Liver (tissue), 9 donors: ENCODE data around the gene SEMA3B. TPM values are rescaled to one million over a fixed set of nuclear protein-coding genes. Genes with fewer than 3 reads are reported as not detected.
"Not testable (repeated sequence)": the region's sequence is repeated elsewhere in the genome, so short reads cannot be mapped to it uniquely, and the experiment has no call there.

Experiments used
- DNase-seq: peaks from one replicate; pipeline ENCODE4 v3.0.0-alpha.2; 2017; ENCODE audit warnings: low spot score
- H3K27ac ChIP-seq, 2 donors: one replicate each; pipeline ENCODE4 v1.7.0; 2013; ENCODE audit warnings: inconsistent platforms in 2 of 2, low read length in 2 of 2, control low read depth in 1 of 2, low read depth in 1 of 2, mild to moderate bottlenecking in 1 of 2
- H3K27me3 ChIP-seq, 4 donors: one replicate each; pipeline versions ENCODE4 v1.6.1 to v1.7.0; 2013; ENCODE audit warnings: low read length in 3 of 4, inconsistent platforms in 1 of 4, mild to moderate bottlenecking in 1 of 4, moderate library complexity in 1 of 4; ENCODE audit not compliant: control insufficient read depth in 4 of 4, insufficient read depth in 4 of 4
- H3K36me3 ChIP-seq, 4 donors: one replicate each; pipeline versions ENCODE4 v1.6.1 to v1.7.0; 2013; ENCODE audit warnings: low read length in 3 of 4, mild to moderate bottlenecking in 3 of 4, low read depth in 1 of 4, moderate library complexity in 1 of 4; ENCODE audit not compliant: control insufficient read depth in 4 of 4, insufficient read depth in 3 of 4
- H3K4me1 ChIP-seq, 4 donors: one replicate each; pipeline versions ENCODE4 v1.6.1 to v1.7.0; 2013; ENCODE audit warnings: low read length in 3 of 4, mild to moderate bottlenecking in 3 of 4, moderate library complexity in 1 of 4; ENCODE audit not compliant: control insufficient read depth in 4 of 4, insufficient read depth in 4 of 4
- H3K4me3 ChIP-seq, 3 donors: one replicate each; pipeline versions ENCODE4 v1.6.1 to v1.7.0; 2013; ENCODE audit warnings: low read length in 3 of 3, control low read depth in 1 of 3, low read depth in 1 of 3, mild to moderate bottlenecking in 1 of 3
- H3K9ac ChIP-seq, 2 donors: one replicate each; pipeline ENCODE4 v1.7.0; 2013; ENCODE audit warnings: low read length in 2 of 2, mild to moderate bottlenecking in 2 of 2, moderate library complexity in 2 of 2, control low read depth in 1 of 2, low read depth in 1 of 2
- H3K9me3 ChIP-seq, 4 donors: one replicate each; pipeline versions ENCODE4 v1.6.1 to v1.7.0; 2013; ENCODE audit warnings: low read length in 3 of 4; ENCODE audit not compliant: control insufficient read depth in 4 of 4
- FOXA1 ChIP-seq: IDR thresholded peaks from 2 replicates; pipeline ENCODE4 v1.6.1; 2016; ENCODE audit warnings: antibody characterized with exemption
- GABPA ChIP-seq, 2 donors: IDR thresholded peaks in 1 of 2; conservative IDR thresholded peaks in 1 of 2; 2 replicates each; pipeline ENCODE4 v1.6.1; 2016; ENCODE audit warnings: antibody characterized with exemption in 2 of 2, mild to moderate bottlenecking in 1 of 2, moderate library complexity in 1 of 2
- JUND ChIP-seq, 2 donors: IDR thresholded peaks; 2 replicates each; pipeline ENCODE4 v1.6.1; 2016; ENCODE audit warnings: antibody characterized with exemption in 2 of 2
- RAD21 ChIP-seq, 2 donors: IDR thresholded peaks; 2 replicates each; pipeline ENCODE4 v1.6.1; 2016; ENCODE audit warnings: antibody characterized with exemption in 2 of 2, mild to moderate bottlenecking in 2 of 2
- RXRA ChIP-seq, 2 donors: IDR thresholded peaks; 2 replicates each; pipeline ENCODE4 v1.6.1; 2017 to 2018; ENCODE audit warnings: antibody characterized with exemption in 2 of 2, mild to moderate bottlenecking in 1 of 2
- YY1 ChIP-seq: IDR thresholded peaks from 2 replicates; pipeline ENCODE4 v1.6.1; 2016; ENCODE audit warnings: antibody characterized with exemption, mild to moderate bottlenecking
- WGBS: extraction: QIAGEN DNeasy Blood & Tissue Kit; methylation state at CpG from one replicate; pipeline ENCODE4 v1.1.7; 2013; 5-methylcytosine and 5-hydroxymethylcytosine counted together
- polyA plus RNA-seq, 2 donors: library from polyadenylated mRNA; stranded (reverse) in 1 of 2; unstranded in 1 of 2; fragments of 200-250 nt in 1 of 2; fragments of >200 nt in 1 of 2; fragmentation: Nextera tagmentation in 1 of 2; extraction: Ambion mirVana in 1 of 2; gene quantifications; one replicate each; pipeline versions ENCODE4 v1.2.1 to v1.2.3, GENCODE V29; 2013 to 2015
- total RNA-seq, 2 donors: library from RNA; depleted of rRNA; stranded (reverse); fragments of >200 nt; gene quantifications; one replicate each; pipeline ENCODE4 v1.2.3, GENCODE V29; 2014
- TF ChIP-seq, protein P1 (sequence below): IDR thresholded peaks from 2 replicates; pipeline ENCODE4 v1.6.1; 2016; ENCODE audit warnings: antibody characterized with exemption, mild to moderate bottlenecking
- TF ChIP-seq, protein P2 (sequence below): IDR thresholded peaks from 2 replicates; pipeline ENCODE4 v1.6.1; 2016; ENCODE audit warnings: antibody characterized with exemption
- TF ChIP-seq, protein P3 (sequence below): IDR thresholded peaks from 2 replicates; pipeline ENCODE4 v1.6.1; 2016; ENCODE audit warnings: antibody characterized with exemption
- donor health status: healthy.
- donor health status: healthy.
- donor health status: healthy.
- donor health status: healthy.
- donor health status: healthy.

Gene SEMA3B
- total and polyA plus RNA-seq, 4 donors, result 0.40 to 1.5 (median 0.93) TPM

DNA sequence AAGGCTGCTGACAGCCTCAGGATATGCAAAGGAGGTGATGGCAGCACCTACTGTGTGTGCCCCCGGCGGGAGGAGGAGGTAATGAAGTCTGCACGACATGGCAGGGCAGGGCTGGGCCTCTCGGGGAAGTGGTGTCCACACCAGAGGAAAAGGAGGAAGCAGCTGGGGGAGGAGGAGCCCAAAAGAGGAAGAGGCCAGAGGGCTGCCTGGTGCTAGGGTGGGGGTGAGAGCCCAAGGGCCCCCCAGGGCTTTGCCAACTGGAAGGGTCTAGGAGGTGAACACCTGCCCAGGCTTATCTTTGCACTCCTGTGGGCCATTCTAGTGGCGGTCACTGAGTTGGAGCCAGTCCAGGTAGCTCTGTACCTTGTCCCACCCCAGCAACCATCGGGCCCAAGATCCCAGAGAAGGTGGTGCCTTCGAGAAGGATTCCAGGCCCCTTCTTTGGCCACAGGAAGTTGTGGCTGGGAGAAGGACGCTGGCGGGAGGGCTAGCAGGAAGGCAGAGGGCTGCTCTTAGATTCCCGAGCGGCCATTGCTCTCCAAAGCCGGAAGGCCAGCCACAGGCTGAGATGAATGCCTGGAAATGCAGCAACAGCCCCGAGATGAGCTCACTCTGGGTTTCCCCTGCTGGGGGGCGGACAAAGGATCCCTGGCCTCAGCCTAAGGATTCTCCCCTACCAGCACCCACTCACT is 25.9 kb upstream of the SEMA3B start:
- Histone ChIP-seq H3K9me3 (no peaks in the 10 kb centered on the region), H3K27me3 (no peaks in the 10 kb centered on the region), H3K27ac (peak overlapping the region; percentile 83 to 87), H3K36me3 (no peaks in the 10 kb centered on the region), H3K4me3 (no peak overlapping the region), H3K4me1 (peaks cover 17 to 90% (median 70%) of the 10 kb centered on the region in 4 donors), H3K9ac (no peak overlapping the region)
- 63% methylated on average over 14 of the region's 14 CpGs for WGBS
- no peak for DNase-seq
- TF ChIP-seq, protein P1, sequence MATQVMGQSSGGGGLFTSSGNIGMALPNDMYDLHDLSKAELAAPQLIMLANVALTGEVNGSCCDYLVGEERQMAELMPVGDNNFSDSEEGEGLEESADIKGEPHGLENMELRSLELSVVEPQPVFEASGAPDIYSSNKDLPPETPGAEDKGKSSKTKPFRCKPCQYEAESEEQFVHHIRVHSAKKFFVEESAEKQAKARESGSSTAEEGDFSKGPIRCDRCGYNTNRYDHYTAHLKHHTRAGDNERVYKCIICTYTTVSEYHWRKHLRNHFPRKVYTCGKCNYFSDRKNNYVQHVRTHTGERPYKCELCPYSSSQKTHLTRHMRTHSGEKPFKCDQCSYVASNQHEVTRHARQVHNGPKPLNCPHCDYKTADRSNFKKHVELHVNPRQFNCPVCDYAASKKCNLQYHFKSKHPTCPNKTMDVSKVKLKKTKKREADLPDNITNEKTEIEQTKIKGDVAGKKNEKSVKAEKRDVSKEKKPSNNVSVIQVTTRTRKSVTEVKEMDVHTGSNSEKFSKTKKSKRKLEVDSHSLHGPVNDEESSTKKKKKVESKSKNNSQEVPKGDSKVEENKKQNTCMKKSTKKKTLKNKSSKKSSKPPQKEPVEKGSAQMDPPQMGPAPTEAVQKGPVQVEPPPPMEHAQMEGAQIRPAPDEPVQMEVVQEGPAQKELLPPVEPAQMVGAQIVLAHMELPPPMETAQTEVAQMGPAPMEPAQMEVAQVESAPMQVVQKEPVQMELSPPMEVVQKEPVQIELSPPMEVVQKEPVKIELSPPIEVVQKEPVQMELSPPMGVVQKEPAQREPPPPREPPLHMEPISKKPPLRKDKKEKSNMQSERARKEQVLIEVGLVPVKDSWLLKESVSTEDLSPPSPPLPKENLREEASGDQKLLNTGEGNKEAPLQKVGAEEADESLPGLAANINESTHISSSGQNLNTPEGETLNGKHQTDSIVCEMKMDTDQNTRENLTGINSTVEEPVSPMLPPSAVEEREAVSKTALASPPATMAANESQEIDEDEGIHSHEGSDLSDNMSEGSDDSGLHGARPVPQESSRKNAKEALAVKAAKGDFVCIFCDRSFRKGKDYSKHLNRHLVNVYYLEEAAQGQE, result no peak
- TF ChIP-seq FOXA1 (no peak), YY1 (peak; percentile 90), RAD21 (IDR thresholded peaks at IDR 0.05) (no peak), RXRA (IDR thresholded peaks at IDR 0.05) (peak; percentile 36 to 80), GABPA (IDR thresholded peaks at IDR 0.05 in 1 of 2, conservative IDR thresholded peaks at IDR 0.05 in 1 of 2) (peak; percentile 13 to 50)

DNA sequence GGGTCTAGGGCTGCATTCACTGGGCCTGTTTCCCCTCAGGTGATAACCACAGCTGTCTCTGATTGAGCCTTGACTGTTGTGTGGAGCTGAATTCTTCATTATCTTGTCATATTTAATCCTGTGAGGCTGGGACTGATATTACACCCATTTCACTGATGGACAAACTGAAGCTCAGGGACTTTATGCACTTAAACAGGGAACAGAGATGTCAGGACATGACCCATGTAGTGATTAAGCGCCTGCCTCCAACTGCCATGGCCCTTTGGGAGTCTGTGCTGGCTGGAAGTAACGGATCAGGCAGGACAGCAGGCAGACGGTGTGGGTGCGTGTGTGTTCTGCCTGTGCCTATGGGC is 25.4 kb upstream of the SEMA3B start:
- TF ChIP-seq, protein P2, sequence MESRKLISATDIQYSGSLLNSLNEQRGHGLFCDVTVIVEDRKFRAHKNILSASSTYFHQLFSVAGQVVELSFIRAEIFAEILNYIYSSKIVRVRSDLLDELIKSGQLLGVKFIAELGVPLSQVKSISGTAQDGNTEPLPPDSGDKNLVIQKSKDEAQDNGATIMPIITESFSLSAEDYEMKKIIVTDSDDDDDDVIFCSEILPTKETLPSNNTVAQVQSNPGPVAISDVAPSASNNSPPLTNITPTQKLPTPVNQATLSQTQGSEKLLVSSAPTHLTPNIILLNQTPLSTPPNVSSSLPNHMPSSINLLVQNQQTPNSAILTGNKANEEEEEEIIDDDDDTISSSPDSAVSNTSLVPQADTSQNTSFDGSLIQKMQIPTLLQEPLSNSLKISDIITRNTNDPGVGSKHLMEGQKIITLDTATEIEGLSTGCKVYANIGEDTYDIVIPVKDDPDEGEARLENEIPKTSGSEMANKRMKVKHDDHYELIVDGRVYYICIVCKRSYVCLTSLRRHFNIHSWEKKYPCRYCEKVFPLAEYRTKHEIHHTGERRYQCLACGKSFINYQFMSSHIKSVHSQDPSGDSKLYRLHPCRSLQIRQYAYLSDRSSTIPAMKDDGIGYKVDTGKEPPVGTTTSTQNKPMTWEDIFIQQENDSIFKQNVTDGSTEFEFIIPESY, result no peak
- TF ChIP-seq, protein P3, sequence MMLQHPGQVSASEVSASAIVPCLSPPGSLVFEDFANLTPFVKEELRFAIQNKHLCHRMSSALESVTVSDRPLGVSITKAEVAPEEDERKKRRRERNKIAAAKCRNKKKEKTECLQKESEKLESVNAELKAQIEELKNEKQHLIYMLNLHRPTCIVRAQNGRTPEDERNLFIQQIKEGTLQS, result no peak
- TF ChIP-seq JUND (IDR thresholded peaks at IDR 0.05), result no peak

DNA sequence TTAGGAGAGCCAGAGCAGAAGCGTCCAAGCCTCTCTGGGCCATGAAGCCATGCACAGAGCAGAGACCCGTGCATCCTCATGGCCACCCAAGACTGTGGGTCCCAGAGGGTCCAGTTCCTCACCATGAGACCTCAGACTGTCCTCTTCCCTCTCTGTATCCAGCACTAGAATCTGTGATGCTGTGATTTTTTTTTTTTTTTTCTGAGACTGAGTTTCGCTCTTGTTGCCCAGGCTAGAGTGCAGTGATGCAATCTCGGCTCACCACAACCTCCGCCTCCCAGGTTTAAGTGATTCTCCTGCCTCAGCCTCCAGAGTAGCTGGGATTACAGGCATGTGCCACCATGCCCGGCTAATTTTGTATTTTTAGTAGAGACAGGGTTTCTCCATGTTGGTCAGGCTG is 24.1 kb upstream of the SEMA3B start:
- Histone ChIP-seq H3K4me1 (peaks cover 11 to 90% (median 69%) of the 10 kb centered on the region in 4 donors), H3K27ac (peak overlapping the region; percentile 14 to 77)
- H3K9ac ChIP-seq, H3K27me3 ChIP-seq, DNase-seq, H3K9me3 ChIP-seq, H3K36me3 ChIP-seq, H3K4me3 ChIP-seq: not testable (repeated sequence)
- WGBS, result 88% methylated on average over 6 of the region's 6 CpGs

More for the DNA sequence above, 25.4 kb upstream of the SEMA3B start:
- no peak for DNase-seq
- H3K4me1 ChIP-seq, result peaks cover 14 to 90% (median 70%) of the 10 kb centered on the region in 4 donors
- H3K27me3 ChIP-seq, result no peaks in the 10 kb centered on the region
- H3K27ac ChIP-seq, result peak overlapping the region; percentile 83 to 87
- no peak overlapping the region for H3K9ac ChIP-seq
- no peak overlapping the region for H3K4me3 ChIP-seq
- WGBS, result 91% methylated on average over 4 of the region's 4 CpGs
- H3K36me3 ChIP-seq, result no peaks in the 10 kb centered on the region
- no peaks in the 10 kb centered on the region for H3K9me3 ChIP-seq
